NT2/D1 (cell line): ENCODE measurements around the gene IGFBPL1.

Experiments used
- SUZ12 ChIP-seq: IDR thresholded peaks from 2 replicates; pipeline ENCODE4 v1.6.1; 2011; ENCODE audit not compliant: insufficient read length, insufficient read depth; ENCODE audit errors: extremely low read depth
- YY1 ChIP-seq: IDR thresholded peaks from 2 replicates; pipeline ENCODE4 v1.6.1; 2011; ENCODE audit not compliant: insufficient read length, insufficient read depth
- ZNF274 ChIP-seq: IDR thresholded peaks from 2 replicates; pipeline ENCODE4 v1.6.1; 2011; ENCODE audit warnings: mild to moderate bottlenecking, low read depth, low read length

DNA sequence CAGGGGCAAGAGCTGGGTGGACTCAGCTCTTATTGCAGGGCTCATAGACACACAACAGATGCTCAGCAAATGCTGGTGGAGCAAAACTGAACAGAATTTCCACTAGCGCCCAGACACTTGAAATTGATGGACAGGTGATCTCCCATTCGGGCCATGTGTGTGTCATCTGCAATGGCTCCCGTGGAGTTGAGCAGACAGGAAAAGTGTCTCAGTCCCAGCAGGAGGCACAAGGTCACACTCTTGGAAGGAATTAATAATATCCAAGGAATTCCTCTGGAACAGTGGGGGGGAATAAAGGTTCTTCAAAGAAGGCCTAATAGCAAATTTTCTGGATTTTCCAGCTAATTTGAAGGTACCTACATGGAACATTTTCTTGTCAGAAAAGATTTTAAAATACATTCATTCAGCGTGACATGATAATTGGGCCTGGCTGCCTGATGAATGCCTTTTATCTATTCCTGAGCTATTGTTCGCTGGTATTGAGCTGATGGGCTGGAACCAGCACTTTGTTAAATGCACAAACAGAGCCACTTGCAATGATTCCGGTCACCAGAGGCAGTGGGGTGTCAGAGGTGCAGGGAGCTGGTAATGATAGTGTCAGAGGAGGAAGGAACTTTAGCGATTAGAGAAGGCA is 63.3 kb downstream of the IGFBPL1 start:
- TF ChIP-seq SUZ12 (no peak), ZNF274 (no peak), YY1 (no peak)
